H9 (cell line): ENCODE data around the gene PRPF40B. TPM values are rescaled to one million over a fixed set of nuclear protein-coding genes. Genes with fewer than 3 reads are reported as not detected.
A peak's percentile ranks its signal among the peaks of the same experiment; 100 is the strongest.

ENCODE experiments used
- DNase-seq: peaks from one replicate; pipeline ENCODE4 v3.0.0-alpha.2; 2017
- H2AFZ ChIP-seq: one replicate; pipeline ENCODE4 v1.6.1; 2013; ENCODE audit warnings: mild to moderate bottlenecking, low read length, control low read depth, moderate library complexity
- H2AK5ac ChIP-seq: 2 replicates; pipeline ENCODE4 v1.6.1; 2013; ENCODE audit warnings: low read length, control low read depth, mixed read lengths; ENCODE audit not compliant: insufficient read length
- H2BK120ac ChIP-seq: one replicate; pipeline ENCODE4 v1.6.1; 2013; ENCODE audit warnings: low read depth, mild to moderate bottlenecking, low read length, control low read depth, inconsistent platforms; ENCODE audit not compliant: poor library complexity, severe bottlenecking
- H2BK12ac ChIP-seq: 2 replicates; pipeline ENCODE4 v1.6.1; 2013; ENCODE audit warnings: low read length, control low read depth, mixed read lengths, low read depth; ENCODE audit not compliant: insufficient read length
- H2BK15ac ChIP-seq: 2 replicates; pipeline ENCODE4 v1.6.1; 2013; ENCODE audit warnings: low read depth, low read length, control low read depth
- H2BK20ac ChIP-seq: one replicate; pipeline ENCODE4 v1.6.1; 2013; ENCODE audit warnings: low read depth, mild to moderate bottlenecking, low read length, control low read depth, inconsistent platforms; ENCODE audit not compliant: poor library complexity, severe bottlenecking
- H2BK5ac ChIP-seq: 2 replicates; pipeline ENCODE4 v1.6.1; 2013; ENCODE audit warnings: low read length, control low read depth, mixed read lengths; ENCODE audit not compliant: insufficient read length
- H3K14ac ChIP-seq: 2 replicates; pipeline ENCODE4 v1.6.1; 2013; ENCODE audit warnings: low read length, control low read depth; ENCODE audit not compliant: insufficient read depth
- H3K18ac ChIP-seq: 2 replicates; pipeline ENCODE4 v1.6.1; 2013; ENCODE audit warnings: low read depth, mild to moderate bottlenecking, mixed read lengths, low read length, control low read depth; ENCODE audit not compliant: insufficient read length
- H3K23ac ChIP-seq: 2 replicates; pipeline ENCODE4 v1.6.1; 2013; ENCODE audit warnings: low read length, control low read depth, mixed read lengths, low read depth; ENCODE audit not compliant: insufficient read length
- H3K23me2 ChIP-seq: 2 replicates; pipeline ENCODE4 v1.6.1; 2013; ENCODE audit warnings: low read depth, mild to moderate bottlenecking, mixed read lengths, low read length, control low read depth; ENCODE audit not compliant: insufficient read length, poor library complexity, severe bottlenecking
- H3K27ac ChIP-seq: 2 replicates; pipeline ENCODE4 v1.5.1; 2013; ENCODE audit warnings: low read length, control low read depth, mixed read lengths, low read depth; ENCODE audit not compliant: insufficient read length
- H3K27me3 ChIP-seq: 2 replicates; pipeline ENCODE4 v1.6.1; 2013; ENCODE audit warnings: low read length, control low read depth, inconsistent platforms; ENCODE audit not compliant: insufficient read depth
- H3K4ac ChIP-seq: 2 replicates; pipeline ENCODE4 v1.6.1; 2013; ENCODE audit warnings: low read depth, mild to moderate bottlenecking, control low read depth, inconsistent platforms, low read length, moderate library complexity
- H3K4me1 ChIP-seq: 2 replicates; pipeline ENCODE4 v1.6.1; 2013; ENCODE audit warnings: low read length, control low read depth, inconsistent platforms; ENCODE audit not compliant: insufficient read depth
- H3K4me2 ChIP-seq: 2 replicates; pipeline ENCODE4 v1.6.1; 2013; ENCODE audit warnings: low read length, control low read depth, mixed read lengths; ENCODE audit not compliant: insufficient read length, insufficient read depth
- H3K56ac ChIP-seq: 2 replicates; pipeline ENCODE4 v1.6.1; 2013; ENCODE audit warnings: low read depth, mild to moderate bottlenecking, mixed read lengths, low read length, control low read depth; ENCODE audit not compliant: insufficient read length
- H3K79me1 ChIP-seq: 2 replicates; pipeline ENCODE4 v1.6.1; 2013; ENCODE audit warnings: low read depth, mild to moderate bottlenecking, moderate library complexity, low read length, control low read depth, inconsistent platforms; ENCODE audit not compliant: insufficient read depth, poor library complexity, severe bottlenecking
- H3K79me2 ChIP-seq: 2 replicates; pipeline ENCODE4 v1.6.1; 2013; ENCODE audit warnings: low read length, control low read depth, inconsistent platforms; ENCODE audit not compliant: insufficient read depth
- H3K9ac ChIP-seq: 2 replicates; pipeline ENCODE4 v1.6.1; 2013; ENCODE audit warnings: low read length, control low read depth, mixed read lengths; ENCODE audit not compliant: insufficient read length; ENCODE audit errors: extremely low read depth
- H3K9me3 ChIP-seq: one replicate; pipeline ENCODE4 v1.6.1; 2013; ENCODE audit warnings: low read depth, low read length, inconsistent platforms; ENCODE audit not compliant: control insufficient read depth
- H3T11ph ChIP-seq: one replicate; pipeline ENCODE4 v1.6.1; 2013; ENCODE audit warnings: mild to moderate bottlenecking, low read length, control low read depth, inconsistent platforms
- H4K20me1 ChIP-seq: one replicate; pipeline ENCODE4 v1.6.1; 2013; ENCODE audit not compliant: control insufficient read depth, insufficient read length, insufficient read depth
- H4K5ac ChIP-seq: 2 replicates; pipeline ENCODE4 v1.6.1; 2013; ENCODE audit warnings: low read depth, mild to moderate bottlenecking, mixed read lengths, low read length, control low read depth; ENCODE audit not compliant: insufficient read length
- H4K8ac ChIP-seq: replicated peaks from 2 replicates; pipeline ENCODE4 v1.6.1; 2013; ENCODE audit warnings: low read length, control low read depth, mixed read lengths, low read depth; ENCODE audit not compliant: insufficient read length
- H4K91ac ChIP-seq: 2 replicates; pipeline ENCODE4 v1.6.1; 2013; ENCODE audit warnings: low read depth, mild to moderate bottlenecking, moderate library complexity, mixed read lengths, low read length, control low read depth; ENCODE audit not compliant: insufficient read length
- H3K27ac Mint-ChIP-seq, 3 experiments: 2 replicates in 2 of 3; 3 replicates in 1 of 3; pipeline ENCODE4 v1.8.0; 2020 to 2021; ENCODE audit warnings: mixed read lengths in 3 of 3, mild to moderate bottlenecking in 1 of 3, moderate library complexity in 1 of 3
- H3K27me3 Mint-ChIP-seq: 2 replicates; pipeline ENCODE4 v1.8.0; 2021; ENCODE audit warnings: low read depth, mild to moderate bottlenecking, moderate library complexity, mixed read lengths
- H3K36me3 Mint-ChIP-seq, 3 experiments: 2 replicates in 2 of 3; 3 replicates in 1 of 3; pipeline ENCODE4 v1.8.0; 2020 to 2021; ENCODE audit warnings: low read depth in 3 of 3, mixed read lengths in 3 of 3; ENCODE audit not compliant: insufficient read depth in 1 of 3
- H3K4me1 Mint-ChIP-seq, 2 experiments: 2 replicates each; pipeline ENCODE4 v1.8.0; 2020; ENCODE audit warnings: mixed read lengths in 2 of 2
- H3K4me3 Mint-ChIP-seq, 2 experiments: 2 replicates in 1 of 2; 3 replicates in 1 of 2; pipeline ENCODE4 v1.8.0; 2020 to 2021; ENCODE audit warnings: mild to moderate bottlenecking in 2 of 2, mixed read lengths in 2 of 2, moderate library complexity in 1 of 2
- H3K9me3 Mint-ChIP-seq, 2 experiments: 2 replicates in 1 of 2; 3 replicates in 1 of 2; pipeline ENCODE4 v1.8.0; 2020; ENCODE audit warnings: mild to moderate bottlenecking in 2 of 2, mixed read lengths in 2 of 2, moderate library complexity in 1 of 2
- CTCF ChIP-seq: fragments of 200-600 bp; sonication (generic); conservative IDR thresholded peaks from 3 replicates; pipeline ENCODE4 v1.8.0; 2021; ENCODE audit warnings: antibody characterized with exemption, mild to moderate bottlenecking
- WGBS: extraction: QIAGEN DNeasy Blood & Tissue Kit; methylation state at CpG from one replicate; pipeline ENCODE4 v1.1.7; 2013; ENCODE audit warnings: missing lambda C conversion rate, low lambda C conversion rate, mixed read lengths; ENCODE audit not compliant: insufficient read length; ENCODE audit errors: extremely low coverage; 5-methylcytosine and 5-hydroxymethylcytosine counted together
- total RNA-seq: library from RNA; stranded (reverse); gene quantifications from 2 replicates; pipeline ENCODE4 v1.2.1, GENCODE V29; 2021

PRPF40B gene
- total RNA-seq, 1 experiment from 2014 or later: 19.0 TPM

GRCh38 chr12:49664167-49664566 is 40.8 kb downstream of the PRPF40B start:
- Mint-ChIP-seq H3K9me3 (no peaks in the 10 kb centered on the region), H3K4me3 (no peak overlapping the region), H3K36me3 (peaks cover 8 to 21% (median 10%) of the 10 kb centered on the region in 3 experiments; a peak in 6 of 7 replicates), H3K4me1 (peaks cover 10 to 18% of the 10 kb centered on the region in 2 experiments), H3K27ac (peak overlapping the region in 2 of 3 experiments; percentile 44 to 63; a peak in 2 of 7 replicates), H3K27me3 (no peaks in the 10 kb centered on the region)
- no peak overlapping the region for H3K14ac ChIP-seq
- no peaks in the 10 kb centered on the region for H3K79me1 ChIP-seq
- H3K23ac ChIP-seq: no peak overlapping the region
- H2BK20ac ChIP-seq: no peak overlapping the region
- H3K4me2 ChIP-seq: no peak overlapping the region
- H3K4me1 ChIP-seq: peaks cover 6% of the 10 kb centered on the region; the same call in 1 of the 2 replicates
- H3K79me2 ChIP-seq: no peaks in the 10 kb centered on the region
- H3K56ac ChIP-seq: no peak overlapping the region
- no peak overlapping the region for H3K4ac ChIP-seq
- DNase-seq: no peak
- no peak overlapping the region for H2BK5ac ChIP-seq
- no peak overlapping the region for H3T11ph ChIP-seq
- no peaks in the 10 kb centered on the region for H3K27me3 ChIP-seq
- H4K20me1 ChIP-seq: no peaks in the 10 kb centered on the region
- H3K27ac ChIP-seq: no peak overlapping the region
- no peak overlapping the region for H2AFZ ChIP-seq
- H4K5ac ChIP-seq: no peak overlapping the region
- no peak overlapping the region for H3K9ac ChIP-seq
- H2AK5ac ChIP-seq: no peak overlapping the region
- H3K9me3 ChIP-seq: no peaks in the 10 kb centered on the region
- H2BK120ac ChIP-seq: no peak overlapping the region
- H2BK15ac ChIP-seq: no peak overlapping the region
- H3K18ac ChIP-seq: no peak overlapping the region
- TF ChIP-seq CTCF: no peak
- H2BK12ac ChIP-seq: no peak overlapping the region
- no peak overlapping the region for H4K91ac ChIP-seq
- peak overlapping the region; percentile 14 for H4K8ac ChIP-seq
- WGBS: no CpG with 5 or more reads among the region's 4 CpGs
- no peaks in the 10 kb centered on the region for H3K23me2 ChIP-seq
